ENCODE measurements around the gene PYGB.

Gene PYGB

DNA sequence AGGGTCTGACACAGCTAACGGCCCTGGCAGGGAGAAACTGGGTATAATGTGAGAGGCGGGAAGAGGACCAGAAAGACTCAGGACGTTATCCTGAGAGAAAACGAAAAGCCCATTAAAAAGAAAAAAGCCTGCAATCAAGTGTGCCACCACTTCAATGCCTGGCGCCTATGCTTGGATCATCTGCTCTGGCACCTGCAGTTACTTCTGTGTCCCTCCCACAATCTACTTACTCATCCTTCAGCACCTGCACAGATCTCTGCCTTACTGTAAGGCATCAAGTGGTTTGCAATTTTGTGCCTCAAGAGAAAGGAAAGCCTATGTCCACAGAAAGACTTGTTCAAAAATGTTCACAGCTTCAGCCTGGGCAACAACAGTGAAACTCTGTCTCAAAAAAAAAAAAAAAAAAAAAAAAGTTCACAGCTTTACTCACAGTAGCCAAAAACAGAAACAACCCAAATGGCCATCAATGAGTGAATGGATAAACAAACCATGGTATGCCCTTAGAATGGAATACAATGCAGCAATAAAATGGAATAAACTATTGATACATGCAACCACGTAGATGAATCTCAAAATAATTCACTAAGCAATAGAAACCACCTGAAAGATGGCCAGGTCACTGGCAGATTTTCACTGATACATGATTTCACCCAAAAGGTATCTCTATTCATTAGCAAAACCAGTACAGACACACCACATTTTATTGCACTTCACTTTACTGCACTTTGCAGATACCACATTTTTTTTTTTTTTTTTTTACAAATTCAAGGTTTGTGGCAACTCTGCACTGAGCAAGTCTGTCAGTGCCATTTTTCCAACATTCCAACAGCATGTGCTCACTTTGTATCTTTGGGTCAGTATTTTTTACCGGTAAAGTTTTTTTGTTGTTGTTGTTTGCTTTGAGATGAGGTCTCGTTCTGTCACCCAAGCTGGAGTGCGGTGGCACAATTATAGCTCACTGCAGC, 94.1 kb downstream of the PYGB start:
- DNase-seq: no peak

DNA sequence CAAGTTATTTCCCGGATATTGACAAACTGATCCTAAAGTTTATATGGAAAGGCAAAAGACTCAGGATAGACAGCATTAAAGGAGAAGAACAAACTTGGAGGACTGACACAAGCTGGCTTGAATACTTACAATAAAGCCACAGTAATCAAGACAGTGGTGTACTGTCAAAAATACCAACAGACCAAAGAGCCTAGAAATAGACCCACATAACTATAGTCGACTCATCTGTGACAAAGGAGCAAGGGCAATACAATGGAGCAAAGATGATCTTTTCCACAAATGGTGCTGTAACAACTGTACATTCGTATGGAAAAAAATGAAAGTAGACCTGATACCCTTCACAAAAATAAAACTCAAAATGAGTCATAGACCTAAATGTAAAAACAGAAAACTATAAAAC, 96.7 kb downstream of the PYGB start:
- DNase-seq: no peak

DNA sequence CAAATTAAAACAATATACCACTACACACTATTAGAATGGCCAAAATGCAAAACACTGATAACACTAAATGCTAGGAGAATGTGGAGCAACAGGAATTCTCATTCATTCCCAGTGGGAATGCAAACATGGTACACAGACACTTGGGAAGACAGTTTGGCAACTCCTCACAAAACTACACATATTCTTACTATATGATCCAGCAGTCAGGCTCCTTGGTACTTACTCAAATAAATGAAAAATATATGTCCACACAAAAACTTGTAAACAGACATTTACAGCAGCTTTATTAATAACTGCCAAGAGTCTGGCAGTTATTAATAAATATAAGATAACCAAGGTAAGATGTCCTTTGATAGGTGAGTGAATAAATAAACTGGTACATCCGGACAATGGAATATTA, 97.8 kb downstream of the PYGB start:
- DNase-seq: no peak

DNA sequence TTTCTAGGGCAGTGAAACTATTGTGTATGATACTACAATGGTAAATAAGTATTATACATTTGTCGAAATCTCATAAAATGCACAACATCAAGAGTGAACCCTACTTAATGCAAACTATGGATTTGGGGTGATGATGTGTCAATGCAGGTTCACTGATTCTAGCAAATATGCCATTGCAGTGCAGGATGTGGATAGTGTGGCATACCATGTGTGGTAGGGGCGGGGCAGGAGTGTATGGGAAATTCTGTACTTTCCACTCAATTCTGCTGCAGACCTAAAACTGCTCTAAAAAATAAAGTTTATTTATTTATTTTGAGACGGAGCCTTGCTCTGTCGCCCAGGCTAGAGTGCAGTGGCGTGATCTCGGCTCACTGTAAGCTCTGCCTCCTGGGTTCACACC, 98.5 kb downstream of the PYGB start:
- peak; percentile 15 for DNase-seq

Data from CD4-positive, alpha-beta T cell treated with Interleukin-4 for 4 hours (primary cell).